Stimulated activated CD4-positive, alpha-beta T cell treated with anti-CD3 and anti-CD28 coated beads, TNF-alpha, amount 100 ng/mL, for 1 hour (primary cell): ENCODE data around the gene COL2A1.

Experiments
- DNase-seq, 3 donors: peaks; one replicate each; pipeline ENCODE4 v3.0.0-alpha.2; 2020; ENCODE audit warnings: low read depth in 3 of 3, low spot score in 1 of 3

Gene COL2A1

DNA sequence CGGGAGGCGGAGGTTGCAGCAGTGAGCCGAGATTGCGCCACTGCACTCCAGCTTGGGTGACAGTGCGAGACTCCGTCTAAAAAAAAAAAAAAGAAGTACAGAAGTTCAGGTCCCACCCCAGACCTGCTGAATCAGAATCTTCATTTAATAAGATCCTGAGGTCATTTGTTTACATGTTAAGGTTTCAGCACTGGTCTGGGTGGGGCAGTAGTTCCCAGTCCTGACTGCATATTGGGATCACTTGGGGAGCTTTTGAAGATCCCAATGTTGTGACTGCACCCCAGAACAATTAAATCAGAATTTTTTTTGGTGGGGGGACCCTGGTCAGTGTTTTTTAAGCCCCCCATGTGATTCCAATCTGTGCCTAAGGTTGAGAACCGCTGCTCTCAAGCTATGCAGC is 11.7 kb upstream of the COL2A1 start:
- DNase-seq: no peak

GRCh38 chr12:48015129-48015528 is 10.9 kb upstream of the COL2A1 start:
- DNase-seq: no peak

- no peak for DNase-seq
Measured at GRCh38 chr12:48013287-48013686, 9.0 kb upstream of the COL2A1 start.

- no peak for DNase-seq
Measured at GRCh38 chr12:48012070-48012469, 7.8 kb upstream of the COL2A1 start.

GRCh38 chr12:48010366-48010970 is 6.2 kb upstream of the COL2A1 start:
- DNase-seq: no peak

- DNase-seq: no peak
Measured at GRCh38 chr12:48009471-48009870, 5.2 kb upstream of the COL2A1 start.

DNA sequence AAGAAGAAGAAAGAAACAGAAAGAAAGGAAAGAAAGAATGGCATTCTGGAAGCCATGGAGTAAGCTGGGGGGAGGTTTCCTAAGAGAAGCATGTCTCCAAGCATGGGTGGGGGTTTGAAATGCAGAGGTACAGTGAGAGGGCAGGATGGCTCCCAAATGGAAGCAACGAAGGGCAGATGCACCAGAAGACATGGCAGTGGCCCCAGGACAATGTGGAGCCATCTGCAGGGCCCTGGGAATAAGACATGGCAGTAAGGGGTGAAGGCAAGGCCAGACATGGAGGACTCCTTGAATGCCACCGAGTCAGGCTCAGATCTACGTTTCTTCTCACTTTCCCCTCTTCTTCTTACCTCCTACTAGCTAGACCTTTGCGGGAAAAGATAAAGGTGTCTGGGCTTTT is 4.7 kb upstream of the COL2A1 start:
- DNase-seq: no peak

DNA sequence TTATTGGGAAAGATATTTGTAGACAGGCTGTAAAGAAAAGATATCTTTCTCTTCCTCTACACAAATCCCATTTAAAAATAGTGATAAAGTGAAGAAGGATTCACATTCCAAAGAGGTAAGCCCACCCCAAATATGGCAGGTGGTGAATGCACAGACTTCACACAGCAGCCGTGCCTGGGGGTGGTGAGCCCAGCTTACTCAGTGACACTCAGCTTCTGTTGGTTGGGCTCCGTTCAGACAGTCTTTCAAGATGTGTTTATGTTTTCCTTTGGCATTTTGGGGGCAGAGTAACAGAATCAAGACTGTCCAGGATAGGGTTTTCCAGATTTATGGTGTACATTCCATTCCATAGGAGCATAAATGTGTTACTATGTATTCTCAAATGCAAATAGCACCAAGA is 4.1 kb upstream of the COL2A1 start:
- DNase-seq: no peak

GRCh38 chr12:48007206-48007605 is 2.9 kb upstream of the COL2A1 start:
- DNase-seq: no peak

- no peak for DNase-seq
Measured at GRCh38 chr12:48005750-48006021, 1.4 kb upstream of the COL2A1 start.

DNA sequence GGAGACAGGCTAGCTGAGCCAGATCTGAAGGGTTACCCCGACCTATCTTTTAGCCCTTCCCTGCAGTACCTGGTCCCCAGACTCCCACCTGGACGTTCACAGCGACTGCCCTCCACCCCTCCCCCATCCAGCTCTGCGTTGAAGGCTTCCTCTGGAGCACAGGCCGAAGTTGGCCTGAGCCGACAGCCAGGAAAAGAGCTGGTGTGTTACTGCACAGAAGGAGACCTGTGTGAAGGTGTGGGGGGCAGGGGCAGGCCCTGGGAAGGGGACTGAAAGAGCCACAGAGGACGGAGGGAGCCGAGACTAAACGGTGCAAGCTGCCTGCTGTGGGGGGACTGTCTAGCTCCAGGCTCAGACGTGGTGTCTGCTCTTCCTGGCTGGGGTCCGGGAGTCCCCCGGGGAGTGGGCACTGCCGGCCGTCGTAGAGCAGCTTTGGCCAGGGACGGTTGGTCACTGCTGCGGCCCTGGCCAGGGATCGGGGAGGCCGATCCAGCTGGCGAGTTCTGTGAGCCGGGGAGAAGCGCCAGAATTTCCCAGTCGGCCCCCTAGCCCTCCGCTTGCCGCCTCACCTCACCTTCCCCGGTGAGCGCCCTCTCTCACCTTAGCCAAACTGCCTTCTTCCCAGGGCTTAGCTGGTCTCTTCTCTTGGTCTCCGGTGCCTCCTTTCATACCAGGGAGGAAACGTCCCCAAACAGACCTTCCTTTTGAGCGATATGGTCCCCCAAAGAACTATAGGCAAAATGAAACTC is 899 bp upstream of the COL2A1 start:
- no peak for DNase-seq

GRCh38 chr12:48003226-48004052 is 837 bp downstream of the COL2A1 start:
- no peak for DNase-seq

DNA sequence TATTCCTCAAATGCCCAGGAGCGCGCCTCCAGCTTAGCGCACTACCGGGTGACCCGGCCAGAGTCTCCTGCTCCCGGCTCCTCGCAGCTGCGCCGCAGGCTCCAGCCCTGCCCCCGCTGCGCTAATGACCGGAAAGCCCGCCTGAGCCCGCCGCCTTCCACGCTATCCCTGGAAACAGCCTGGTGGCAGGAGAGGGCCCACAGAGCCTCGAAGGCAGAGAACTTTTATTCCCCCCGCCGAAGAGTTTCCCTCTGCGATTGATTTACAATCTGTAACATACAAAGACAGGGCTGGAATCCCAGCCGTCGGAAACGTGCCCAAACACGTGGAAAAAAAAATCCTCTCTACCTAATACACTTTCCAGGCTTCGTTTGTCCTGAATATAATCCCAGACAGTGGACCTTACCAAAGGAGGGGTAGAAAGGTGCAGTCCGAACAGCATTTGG is 1.5 kb downstream of the COL2A1 start:
- DNase-seq: no peak

GRCh38 chr12:48002414-48002730 is 1.9 kb downstream of the COL2A1 start:
- no peak for DNase-seq

DNA sequence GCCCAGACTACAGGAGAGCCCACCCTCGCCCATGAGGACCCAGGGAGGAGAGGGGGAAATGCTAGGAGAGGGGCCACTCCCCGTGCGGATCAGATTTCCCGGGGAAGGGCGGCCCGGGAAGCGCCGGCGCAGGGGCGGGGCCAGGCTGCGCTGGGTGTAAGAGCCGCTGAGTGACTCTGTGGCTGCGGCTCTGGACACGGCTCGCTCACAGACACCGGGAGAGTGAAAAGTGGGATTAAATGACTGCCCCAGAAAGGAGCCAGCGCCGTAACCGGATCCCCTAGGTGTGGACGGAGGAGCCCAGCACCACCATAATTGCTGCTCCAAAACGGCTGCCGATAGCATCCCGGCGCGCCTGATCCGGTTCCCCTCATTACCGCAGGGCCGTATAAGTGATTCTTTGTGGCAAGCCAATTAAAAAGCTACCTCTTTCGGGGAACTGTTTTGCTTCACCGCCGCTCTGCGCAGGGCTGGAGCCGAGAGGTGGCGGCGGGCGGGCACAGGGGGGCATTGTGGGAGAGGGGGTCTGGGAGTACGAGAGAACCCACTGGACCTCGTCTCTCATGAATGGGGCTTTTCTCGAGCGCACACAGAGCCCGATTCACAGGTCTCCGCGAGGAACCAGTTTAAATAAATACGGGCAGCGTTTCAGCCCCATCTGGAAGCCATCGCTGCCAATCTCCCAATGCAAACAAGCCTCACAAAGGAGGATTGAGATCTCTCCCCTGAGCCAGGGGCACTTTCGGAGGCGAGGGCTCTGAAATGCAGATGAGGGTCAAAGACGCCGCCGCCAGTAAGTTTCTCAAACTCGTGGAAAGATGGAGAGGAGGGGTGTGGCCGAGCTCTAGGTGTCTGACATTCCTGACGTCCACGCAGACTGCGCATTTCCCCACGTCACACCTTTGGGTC is 2.5 kb downstream of the COL2A1 start:
- no peak for DNase-seq

- DNase-seq: no peak
Measured at GRCh38 chr12:48000878-48001504, 3.3 kb downstream of the COL2A1 start.

GRCh38 chr12:47999816-48000215 is 4.5 kb downstream of the COL2A1 start:
- DNase-seq: no peak

DNA sequence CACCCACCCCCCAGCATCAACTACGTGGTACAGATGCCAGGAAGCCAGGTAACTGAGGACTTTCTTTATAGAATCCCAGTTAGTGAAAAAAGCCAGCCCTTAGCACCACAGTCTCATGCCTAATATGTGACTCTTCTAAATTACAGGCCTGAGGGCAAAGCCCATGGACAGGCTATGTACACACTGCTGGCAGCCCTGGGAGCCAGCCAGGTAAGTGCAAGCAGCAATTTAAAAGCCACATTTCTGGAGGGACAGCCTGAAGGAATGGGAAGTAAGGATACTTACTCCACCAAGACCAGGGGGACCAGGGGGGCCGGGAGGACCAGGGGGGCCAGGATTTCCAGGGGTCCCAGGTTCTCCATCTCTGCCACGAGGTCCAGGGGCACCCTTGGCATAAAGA is 7.0 kb downstream of the COL2A1 start:
- DNase-seq: no peak

GRCh38 chr12:47995981-47996401 is 8.3 kb downstream of the COL2A1 start:
- no peak for DNase-seq

DNA sequence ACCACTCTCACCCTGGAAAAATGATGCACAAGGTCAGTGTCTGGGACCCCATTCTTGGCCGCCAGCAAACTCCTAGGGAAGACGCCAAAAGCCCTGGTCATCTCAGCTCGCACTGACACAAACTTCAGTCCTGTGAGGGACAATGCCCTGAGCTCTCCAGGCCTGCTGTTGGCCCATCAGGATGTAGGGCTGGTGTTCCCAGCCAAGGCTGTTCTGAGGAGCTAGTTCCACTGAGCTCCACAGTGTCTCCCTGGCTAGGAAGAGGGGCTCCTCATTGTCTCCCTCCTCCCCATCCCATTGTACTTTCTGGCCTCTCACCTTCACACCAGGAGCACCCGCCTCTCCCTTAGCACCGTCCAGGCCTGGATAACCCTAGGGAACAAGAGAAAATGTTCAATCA is 10.8 kb downstream of the COL2A1 start:
- DNase-seq: no peak

DNA sequence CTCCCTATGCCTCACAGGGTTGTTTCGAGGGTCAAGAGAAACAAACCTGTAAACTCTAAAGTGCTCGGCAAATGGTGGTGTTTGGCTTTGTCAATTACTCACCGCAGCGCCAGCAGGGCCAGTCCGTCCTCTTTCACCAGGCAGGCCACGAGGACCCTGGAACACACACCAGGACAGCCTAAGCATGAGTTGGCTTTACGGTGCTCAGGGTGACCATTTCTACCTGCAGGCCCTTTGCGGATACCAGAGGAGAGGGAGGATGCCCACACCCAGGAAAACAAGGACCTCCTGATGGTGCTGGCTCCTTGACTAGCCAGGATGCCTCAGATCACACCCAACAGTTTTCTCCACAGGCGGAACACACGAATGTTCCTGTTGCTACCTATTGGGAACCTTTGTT is 11.5 kb downstream of the COL2A1 start:
- no peak for DNase-seq
